Suprapubic skin (tissue), 4 donors: ENCODE results near the gene MAGED1. TPM values are rescaled to one million over a fixed set of nuclear protein-coding genes. Genes with fewer than 3 reads are reported as not detected.
"Not testable (repeated sequence)": the region's sequence is repeated elsewhere in the genome, so short reads cannot be mapped to it uniquely, and the experiment has no call there.

ENCODE experiments used
- DNase-seq, 2 donors: peaks; one replicate each; pipeline ENCODE4 v3.0.0-alpha.2; 2019; ENCODE audit warnings: low spot score in 2 of 2
- H3K27ac ChIP-seq: fragments of 200-600 bp; sonication (generic); one replicate; pipeline ENCODE4 v1.5.1; 2019
- H3K27me3 ChIP-seq: fragments of 200-600 bp; sonication (generic); one replicate; pipeline ENCODE4 v1.5.1; 2019
- H3K36me3 ChIP-seq: fragments of 200-600 bp; sonication (generic); one replicate; pipeline ENCODE4 v1.5.1; 2019
- H3K4me1 ChIP-seq: fragments of 200-600 bp; sonication (generic); one replicate; pipeline ENCODE4 v1.5.1; 2019
- H3K4me3 ChIP-seq: fragments of 200-600 bp; sonication (generic); one replicate; pipeline ENCODE4 v1.5.1; 2019; ENCODE audit warnings: mild to moderate bottlenecking
- H3K9me3 ChIP-seq: fragments of 200-600 bp; sonication (generic); one replicate; pipeline ENCODE4 v1.5.1; 2019
- CTCF ChIP-seq, 2 donors: fragments of 200-600 bp in 1 of 2; fragments of 450-650 bp in 1 of 2; sonication (generic) in 1 of 2; IDR thresholded peaks; one replicate each; pipeline ENCODE4 v1.5.1; 2016 to 2019; ENCODE audit warnings: antibody characterized with exemption in 2 of 2, mild to moderate bottlenecking in 1 of 2, moderate library complexity in 1 of 2
- EP300 ChIP-seq: sonication (generic); formaldehyde crosslinking; IDR thresholded peaks from one replicate; pipeline ENCODE4 v1.6.1; 2017; ENCODE audit warnings: antibody characterized with exemption
- POLR2A ChIP-seq, 2 donors: fragments of 450-650 bp; IDR thresholded peaks; one replicate each; pipeline ENCODE4 v1.6.1; 2017; ENCODE audit warnings: antibody characterized with exemption in 2 of 2, mild to moderate bottlenecking in 2 of 2, moderate library complexity in 2 of 2
- POLR2AphosphoS5 ChIP-seq, 3 donors: sonication (generic); formaldehyde crosslinking; IDR thresholded peaks; one replicate each; pipeline ENCODE4 v1.6.1; 2017; ENCODE audit warnings: antibody characterized with exemption in 3 of 3
- WGBS: methylation state at CpG from one replicate; pipeline ENCODE4 v1.1.5; 2018; 5-methylcytosine and 5-hydroxymethylcytosine counted together
- total RNA-seq, 4 donors: library from RNA; depleted of rRNA; stranded (reverse); fragments of >200 nt; gene quantifications; one replicate each; pipeline ENCODE4 v1.1.0, GENCODE V29; 2016

Gene MAGED1
- total RNA-seq, 4 donors from 2014 or later: 35.0 to 44.1 (median 39.1) TPM

- no peak for DNase-seq
- Histone ChIP-seq H3K4me3 (peak overlapping the region; percentile 60), H3K36me3 (peaks cover 22% of the 10 kb centered on the region), H3K4me1 (peaks cover 19% of the 10 kb centered on the region), H3K9me3 (no peaks in the 10 kb centered on the region), H3K27ac (peak overlapping the region; percentile 72), H3K27me3 (no peaks in the 10 kb centered on the region)
- no peak for TF ChIP-seq POLR2A (IDR thresholded peaks at IDR 0.05)
- no peak for TF ChIP-seq EP300
- TF ChIP-seq POLR2AphosphoS5 (IDR thresholded peaks at IDR 0.05): no peak
- no peak for TF ChIP-seq CTCF (IDR thresholded peaks at IDR 0.05)
- 34% methylated on average over 32 of the region's 32 CpGs for WGBS
These were observed 691 bp downstream of the MAGED1 start for GRCh38 chrX:51893931-51894696.

- Histone ChIP-seq H3K4me1 (peaks cover 19% of the 10 kb centered on the region), H3K4me3 (peak overlapping the region; percentile 60), H3K27me3 (no peaks in the 10 kb centered on the region), H3K9me3 (no peaks in the 10 kb centered on the region), H3K36me3 (peaks cover 29% of the 10 kb centered on the region), H3K27ac (peak overlapping the region; percentile 72)
- no peak for DNase-seq
- no peak for TF ChIP-seq POLR2A (IDR thresholded peaks at IDR 0.05)
- TF ChIP-seq EP300: no peak
- TF ChIP-seq POLR2AphosphoS5 (IDR thresholded peaks at IDR 0.05): no peak
- no peak for TF ChIP-seq CTCF (IDR thresholded peaks at IDR 0.05)
- WGBS: 36% methylated on average over 23 of the region's 25 CpGs
These were observed 1.4 kb downstream of the MAGED1 start for GRCh38 chrX:51894697-51895336.

- no peak for DNase-seq
- TF ChIP-seq EP300 (no peak), POLR2A (IDR thresholded peaks at IDR 0.05) (no peak), CTCF (IDR thresholded peaks at IDR 0.05) (no peak), POLR2AphosphoS5 (IDR thresholded peaks at IDR 0.05) (no peak)
- Histone ChIP-seq H3K4me3 (no peak overlapping the region), H3K36me3 (peaks cover 41% of the 10 kb centered on the region), H3K9me3 (no peaks in the 10 kb centered on the region), H3K4me1 (peaks cover 19% of the 10 kb centered on the region), H3K27ac (no peak overlapping the region), H3K27me3 (no peaks in the 10 kb centered on the region)
- 93% methylated on average over 10 of the region's 12 CpGs for WGBS
These were observed 3.2 kb downstream of the MAGED1 start for GRCh38 chrX:51896626-51897025.

- no peak for DNase-seq
- no peaks in the 10 kb centered on the region for H3K27me3 ChIP-seq
- peaks cover 7% of the 10 kb centered on the region for H3K4me1 ChIP-seq
- no peak overlapping the region for H3K27ac ChIP-seq
- TF ChIP-seq EP300 (no peak), POLR2A (IDR thresholded peaks at IDR 0.05) (no peak), CTCF (IDR thresholded peaks at IDR 0.05) (no peak), POLR2AphosphoS5 (IDR thresholded peaks at IDR 0.05) (no peak)
- no peak overlapping the region for H3K4me3 ChIP-seq
- no peaks in the 10 kb centered on the region for H3K9me3 ChIP-seq
- peaks cover 46% of the 10 kb centered on the region for H3K36me3 ChIP-seq
- WGBS: 79% methylated on average over 2 of the region's 2 CpGs
These were observed 6.3 kb downstream of the MAGED1 start for GRCh38 chrX:51899741-51900140.

GRCh38 chrX:51902510-51903050, 9.2 kb downstream of the MAGED1 start:
- Histone ChIP-seq H3K4me3 (no peak overlapping the region), H3K27ac (no peak overlapping the region), H3K36me3 (peaks cover 38% of the 10 kb centered on the region), H3K27me3 (no peaks in the 10 kb centered on the region), H3K9me3 (no peaks in the 10 kb centered on the region), H3K4me1 (no peaks in the 10 kb centered on the region)
- WGBS: 87% methylated on average over 5 of the region's 5 CpGs
- DNase-seq: no peak
- TF ChIP-seq EP300 (no peak), POLR2AphosphoS5 (IDR thresholded peaks at IDR 0.05) (no peak), CTCF (IDR thresholded peaks at IDR 0.05) (no peak), POLR2A (IDR thresholded peaks at IDR 0.05) (no peak)

GRCh38 chrX:51905152-51905551, 11.7 kb downstream of the MAGED1 start:
- not testable (repeated sequence) for H3K27me3 ChIP-seq, H3K9me3 ChIP-seq, H3K27ac ChIP-seq, DNase-seq, H3K4me3 ChIP-seq, H3K4me1 ChIP-seq
- WGBS: 78% methylated on average over 3 of the region's 3 CpGs
- H3K36me3 ChIP-seq: peaks cover 13% of the 10 kb centered on the region
